T-cell (primary cell): Measurements from ENCODE around the gene CUX1. TPM values are rescaled to one million over a fixed set of nuclear protein-coding genes. Genes with fewer than 3 reads are reported as not detected.

ENCODE experiments used
- ATAC-seq, 4 experiments: fragments of 200-7000 bp in 3 of 4; fragments of 150-1000 bp in 1 of 4; cut with Tn5 transposase; replicated peaks in 1 of 4; 1 replicate in 3 of 4; 2 replicates in 1 of 4; pipeline ENCODE4 v1.10.0; 2021; ENCODE audit warnings: moderate library complexity in 3 of 4, mild to moderate bottlenecking in 2 of 4, moderate number of reproducible peaks in 1 of 4
- CTCF ChIA-PET, 2 donors: fragments of 300-600 bp; sonication (Branson Sonifier 250); formaldehyde crosslinking; loops; one replicate each; lab custom pipeline; 2022; ENCODE audit warnings: antibody characterized with exemption in 2 of 2; lab: Charles Lee
- POLR2A ChIA-PET, 2 donors: fragments of 300-600 bp; sonication (Branson Sonifier 250); formaldehyde crosslinking; loops; one replicate each; lab custom pipeline; 2022; ENCODE audit warnings: antibody characterized with exemption in 2 of 2; lab: Charles Lee
- DNase-seq, 35 experiments: peaks; one replicate each; pipeline versions ENCODE4 v3.0.0 to v3.0.0-alpha.2; 2013 to 2023
- H3K27ac ChIP-seq: one replicate; pipeline ENCODE4 v1.5.1; 2013; ENCODE audit warnings: low read length
- H3K27me3 ChIP-seq, 2 experiments: replicated peaks in 1 of 2; 1 replicate in 1 of 2; 2 replicates in 1 of 2; pipeline versions ENCODE4 v1.6.1 to v1.7.0; 2013; ENCODE audit warnings: low read length in 1 of 2, mixed read lengths in 1 of 2; ENCODE audit not compliant: control insufficient read depth in 2 of 2, insufficient read depth in 2 of 2; ENCODE audit errors: extremely low read depth in 1 of 2
- H3K36me3 ChIP-seq, 2 donors: 1 replicate in 1 of 2; 2 replicates in 1 of 2; pipeline versions ENCODE4 v1.6.1 to v1.7.0; 2013; ENCODE audit warnings: low read length in 1 of 2; ENCODE audit not compliant: control insufficient read depth in 2 of 2, insufficient read depth in 1 of 2; ENCODE audit errors: extremely low read depth in 1 of 2
- H3K4me1 ChIP-seq, 2 experiments: 1 replicate in 1 of 2; 2 replicates in 1 of 2; pipeline versions ENCODE4 v1.6.1 to v1.7.0; 2013; ENCODE audit warnings: low read length in 2 of 2, mixed read lengths in 1 of 2; ENCODE audit not compliant: insufficient read depth in 2 of 2, control insufficient read depth in 1 of 2; ENCODE audit errors: extremely low read depth in 1 of 2
- H3K4me3 ChIP-seq, 2 donors: 1 replicate in 1 of 2; 2 replicates in 1 of 2; pipeline versions ENCODE4 v1.5.1 to v1.7.0; 2013; ENCODE audit warnings: mild to moderate bottlenecking in 2 of 2, low read length in 1 of 2, moderate library complexity in 1 of 2; ENCODE audit not compliant: control insufficient read depth in 1 of 2; ENCODE audit errors: extremely low read depth in 1 of 2
- H3K9me3 ChIP-seq: 2 replicates; pipeline ENCODE4 v1.7.0; 2013
- H3K27ac Mint-ChIP-seq, 2 donors: one replicate each; pipeline ENCODE4 v1.8.0; 2020 to 2021; ENCODE audit warnings: mild to moderate bottlenecking in 2 of 2, mixed read lengths in 2 of 2
- H3K27me3 Mint-ChIP-seq, 2 donors: one replicate each; pipeline ENCODE4 v1.8.0; 2021 to 2022; ENCODE audit warnings: mixed read lengths in 2 of 2
- H3K36me3 Mint-ChIP-seq: one replicate; pipeline ENCODE4 v1.8.0; 2021; ENCODE audit warnings: mixed read lengths
- H3K4me1 Mint-ChIP-seq, 3 donors: one replicate each; pipeline ENCODE4 v1.8.0; 2020 to 2022; ENCODE audit warnings: mixed read lengths in 3 of 3, mild to moderate bottlenecking in 1 of 3
- H3K4me3 Mint-ChIP-seq, 3 donors: one replicate each; pipeline ENCODE4 v1.8.0; 2020 to 2022; ENCODE audit warnings: mild to moderate bottlenecking in 3 of 3, mixed read lengths in 3 of 3, moderate library complexity in 3 of 3
- H3K9me3 Mint-ChIP-seq, 3 donors: one replicate each; pipeline ENCODE4 v1.8.0; 2020 to 2022; ENCODE audit warnings: mixed read lengths in 3 of 3
- WGBS: methylation state at CpG from one replicate; pipeline ENCODE4 v1.1.5; 2013; ENCODE audit warnings: missing lambda C conversion rate; ENCODE audit not compliant: insufficient coverage; 5-methylcytosine and 5-hydroxymethylcytosine counted together
- total RNA-seq, 35 experiments: library from RNA in 6 of 35; stranded (reverse) in 6 of 35; fragments of 120-200 nt in 1 of 35; gene quantifications; one replicate each; pipeline versions ENCODE4 v1.2.1 to v1.2.4 and lab custom pipeline; 2013 to 2026

Gene CUX1
- total RNA-seq, 5 donors from 2014 or later (not counting 1 experiment from before 2014, with no cell fraction given) = 36.9 to 50.2 (median 42.8) TPM

DNA sequence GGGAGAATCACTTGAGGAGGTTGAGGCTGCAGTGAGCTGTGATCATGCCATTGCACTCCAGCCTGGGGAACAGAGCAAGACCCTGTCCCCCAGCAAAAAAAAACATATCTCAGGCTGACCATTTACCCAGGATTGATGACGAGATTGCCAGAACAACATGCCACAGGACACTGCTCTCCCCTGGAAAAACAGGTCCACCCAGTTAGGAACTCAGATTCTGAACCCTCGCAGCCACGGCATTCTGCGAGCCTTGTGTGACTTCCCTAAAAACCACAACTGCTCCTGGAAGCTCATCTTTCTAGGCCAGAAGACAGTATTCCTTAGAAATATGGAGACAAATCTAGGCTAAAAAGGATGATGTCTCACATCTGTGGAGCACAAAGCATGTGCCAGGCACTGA lies 427.2 kb downstream of the CUX1 start:
- Mint-ChIP-seq H3K27me3 (no peaks in the 10 kb centered on the region), H3K9me3 (no peaks in the 10 kb centered on the region), H3K27ac (no peak overlapping the region), H3K4me3 (no peak overlapping the region), H3K36me3 (peaks cover 18% of the 10 kb centered on the region), H3K4me1 (no peaks in the 10 kb centered on the region)
- ChIA-PET POLR2A (no interaction called here), CTCF (no interaction called here)
- DNase-seq (no peak), ATAC-seq (no peak)
- no peaks in the 10 kb centered on the region for H3K27me3 ChIP-seq
- whole genome bisulfite sequencing = 87% methylated on average over 1 of the region's 4 CpGs
- H3K36me3 ChIP-seq = peaks cover 8 to 10% of the 10 kb centered on the region in 2 donors
- no peaks in the 10 kb centered on the region for H3K9me3 ChIP-seq
- no peaks in the 10 kb centered on the region for H3K4me1 ChIP-seq
- no peak overlapping the region for H3K4me3 ChIP-seq
- no peak overlapping the region for H3K27ac ChIP-seq

DNA sequence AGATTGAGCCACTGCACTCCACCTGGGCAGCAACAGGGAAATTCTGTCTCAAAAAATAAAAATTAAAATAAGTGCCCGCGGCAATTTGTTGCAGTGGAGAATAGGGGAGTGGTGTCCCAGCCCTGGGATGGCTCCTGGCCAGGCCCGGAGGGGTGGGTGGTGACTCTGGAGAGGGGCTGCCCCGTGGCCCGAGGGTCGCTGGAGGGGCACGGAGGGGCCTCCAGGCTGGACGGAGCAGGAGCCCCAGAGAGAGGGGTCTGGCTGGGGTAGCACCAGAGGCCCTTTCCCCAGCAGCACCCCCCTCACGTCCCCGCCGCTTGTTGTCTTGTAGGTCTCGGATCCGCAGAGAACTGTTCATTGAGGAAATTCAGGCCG lies 430.6 kb downstream of the CUX1 start:
- WGBS = 99% methylated on average over 13 of the region's 14 CpGs
- H3K27ac ChIP-seq = no peak overlapping the region
- no peaks in the 10 kb centered on the region for H3K4me1 Mint-ChIP-seq
- ChIA-PET POLR2A (no interaction called here), CTCF (no interaction called here)
- no peaks in the 10 kb centered on the region for H3K9me3 Mint-ChIP-seq
- no peaks in the 10 kb centered on the region for H3K27me3 ChIP-seq
- H3K36me3 ChIP-seq = peaks cover 0 to 4% of the 10 kb centered on the region in 2 donors
- no peaks in the 10 kb centered on the region for H3K27me3 Mint-ChIP-seq
- H3K4me1 ChIP-seq = no peaks in the 10 kb centered on the region
- peaks cover 22% of the 10 kb centered on the region for H3K36me3 Mint-ChIP-seq
- H3K27ac Mint-ChIP-seq = no peak overlapping the region
- DNase-seq (no peak), ATAC-seq (no peak)
- no peak overlapping the region for H3K4me3 Mint-ChIP-seq
- no peaks in the 10 kb centered on the region for H3K9me3 ChIP-seq
- no peak overlapping the region for H3K4me3 ChIP-seq

DNA sequence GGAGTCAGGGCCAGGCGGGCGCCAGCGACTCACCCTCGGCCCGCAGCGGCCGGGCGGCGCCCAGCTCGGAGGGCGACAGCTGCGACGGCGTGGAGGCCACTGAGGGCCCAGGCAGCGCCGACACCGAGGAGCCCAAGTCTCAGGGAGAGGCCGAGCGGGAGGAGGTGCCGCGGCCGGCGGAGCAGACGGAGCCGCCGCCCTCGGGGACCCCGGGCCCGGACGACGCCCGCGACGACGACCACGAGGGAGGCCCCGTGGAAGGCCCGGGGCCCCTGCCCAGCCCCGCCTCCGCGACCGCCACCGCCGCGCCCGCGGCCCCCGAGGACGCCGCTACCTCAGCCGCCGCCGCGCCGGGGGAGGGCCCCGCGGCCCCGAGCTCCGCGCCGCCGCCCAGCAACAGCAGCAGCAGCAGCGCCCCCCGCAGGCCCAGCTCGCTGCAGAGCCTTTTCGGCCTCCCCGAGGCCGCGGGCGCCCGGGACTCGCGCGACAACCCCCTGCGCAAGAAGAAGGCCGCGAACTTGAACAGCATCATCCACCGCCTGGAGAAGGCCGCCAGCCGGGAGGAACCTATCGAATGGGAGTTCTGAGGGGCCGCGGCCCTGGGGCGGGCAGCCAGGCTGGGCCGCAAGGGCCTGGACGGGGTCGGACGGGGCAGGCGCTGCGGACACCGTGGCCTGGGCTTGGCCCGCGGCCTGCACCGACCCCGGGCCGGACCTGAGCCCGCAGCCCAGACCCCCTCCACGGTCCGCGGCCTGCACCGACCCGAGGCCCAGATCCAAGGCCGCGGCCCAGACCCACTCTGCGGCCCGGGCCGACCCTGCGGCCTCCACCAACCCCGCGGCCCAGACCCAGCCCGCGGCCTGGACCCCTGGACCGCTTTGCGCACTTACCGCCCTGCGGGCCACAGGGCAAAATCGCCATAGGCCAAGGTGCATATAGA lies 431.3 kb downstream of the CUX1 start:
- ATAC-seq = no peak
- H3K27me3 ChIP-seq = no peaks in the 10 kb centered on the region
- Mint-ChIP-seq H3K9me3 (no peaks in the 10 kb centered on the region), H3K36me3 (peaks cover 24% of the 10 kb centered on the region), H3K27me3 (no peaks in the 10 kb centered on the region), H3K27ac (no peak overlapping the region), H3K4me1 (no peaks in the 10 kb centered on the region), H3K4me3 (no peak overlapping the region)
- H3K27ac ChIP-seq = no peak overlapping the region
- WGBS = 98% methylated on average over 108 of the region's 117 CpGs
- ChIA-PET CTCF (no interaction called here), POLR2A (interaction anchor here in 1 of 2 donors (0.6 kb wide), 1 partner anchor 50 kb away, joined by 4 read pairs; no protein-coding TSS in a partner anchor)
- no peak for DNase-seq
- no peak overlapping the region for H3K4me3 ChIP-seq
- H3K9me3 ChIP-seq = no peaks in the 10 kb centered on the region
- H3K4me1 ChIP-seq = no peaks in the 10 kb centered on the region
- H3K36me3 ChIP-seq = peaks cover 0 to 4% of the 10 kb centered on the region in 2 donors

DNA sequence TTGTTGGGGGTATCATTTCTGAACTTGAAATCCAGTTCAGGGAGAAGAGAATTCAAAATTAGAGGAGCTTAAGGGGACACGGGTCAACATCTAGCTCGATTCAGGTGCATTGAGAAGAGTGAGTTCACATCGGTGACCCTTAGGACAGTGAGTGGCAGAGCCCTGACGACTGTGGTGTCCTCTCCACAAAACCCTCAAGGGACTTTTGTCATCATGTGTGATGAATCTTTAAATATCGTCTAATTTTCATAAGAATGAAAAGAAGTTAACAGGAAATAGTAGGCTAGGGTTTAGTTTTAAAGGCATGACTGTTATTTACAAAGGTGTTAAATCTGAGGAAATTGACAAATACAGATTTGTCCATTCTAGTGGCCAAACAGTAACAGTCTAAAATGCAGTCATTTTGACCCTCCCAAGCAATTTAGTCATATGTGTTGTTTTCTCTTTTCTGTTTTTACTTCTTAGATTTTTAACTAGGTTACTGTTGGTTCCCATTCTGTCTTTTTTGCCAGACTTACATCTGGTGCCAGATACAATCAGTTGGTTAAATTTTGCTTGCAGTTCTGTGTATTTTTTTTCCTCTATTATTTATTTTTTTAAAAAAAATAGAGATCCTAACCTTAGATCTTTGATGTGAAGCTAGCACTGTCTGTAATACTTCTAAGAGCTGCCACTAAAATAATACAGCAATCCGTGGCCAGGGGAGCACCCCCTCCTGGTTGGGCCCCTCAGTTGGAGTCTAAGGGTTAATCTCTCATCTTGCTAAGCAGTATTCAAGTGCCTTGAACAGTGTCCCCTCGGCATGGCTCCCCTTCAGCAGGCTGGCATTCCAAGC lies 434.3 kb downstream of the CUX1 start:
- H3K4me1 ChIP-seq = no peaks in the 10 kb centered on the region
- H3K36me3 ChIP-seq = peaks cover 0 to 4% of the 10 kb centered on the region in 2 donors
- WGBS = 80% methylated on average over 2 of the region's 7 CpGs
- CTCF ChIA-PET = no interaction called here
- no peaks in the 10 kb centered on the region for H3K4me1 Mint-ChIP-seq
- H3K27me3 ChIP-seq = no peaks in the 10 kb centered on the region
- peaks cover 28% of the 10 kb centered on the region for H3K36me3 Mint-ChIP-seq
- H3K9me3 Mint-ChIP-seq = no peaks in the 10 kb centered on the region
- POLR2A ChIA-PET = no interaction called here
- no peak for ATAC-seq
- no peak overlapping the region for H3K4me3 ChIP-seq
- H3K9me3 ChIP-seq = no peaks in the 10 kb centered on the region
- no peak overlapping the region for H3K27ac ChIP-seq
- no peak overlapping the region for H3K27ac Mint-ChIP-seq
- DNase-seq = no peak
- H3K4me3 Mint-ChIP-seq = no peak overlapping the region
- H3K27me3 Mint-ChIP-seq = no peaks in the 10 kb centered on the region

DNA sequence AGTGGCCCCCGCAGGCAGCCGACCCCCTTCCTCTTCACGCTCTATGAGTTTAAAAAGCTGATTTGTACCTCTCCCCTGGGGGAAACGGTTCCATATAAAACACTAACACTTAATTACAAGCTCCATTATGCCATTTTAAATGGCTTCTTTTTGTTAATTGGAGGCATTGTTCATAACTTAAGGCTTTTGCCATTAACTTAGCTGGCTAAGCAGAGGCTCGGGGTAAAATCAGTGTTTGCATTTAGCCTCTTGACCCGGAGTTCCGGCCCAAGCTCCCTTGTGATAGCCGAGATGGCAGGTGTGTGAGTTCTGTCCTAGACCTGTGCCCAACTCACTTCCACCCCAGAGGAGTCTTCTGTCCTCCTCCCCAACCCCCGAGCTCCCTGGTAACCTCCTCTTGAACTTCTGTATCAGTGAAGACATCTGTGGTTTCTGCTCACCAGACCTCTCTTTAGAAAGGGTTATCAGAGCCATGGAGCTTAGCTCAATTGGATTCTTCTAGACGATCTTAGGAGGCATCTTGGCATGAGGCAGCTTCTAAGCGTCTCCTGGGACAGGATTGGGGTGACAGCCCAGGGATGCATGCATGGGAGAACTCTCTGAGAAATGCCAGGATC lies 435.0 kb downstream of the CUX1 start:
- ATAC-seq (no peak), DNase-seq (no peak)
- Mint-ChIP-seq H3K27ac (no peak overlapping the region), H3K9me3 (no peaks in the 10 kb centered on the region), H3K27me3 (no peaks in the 10 kb centered on the region), H3K4me3 (no peak overlapping the region), H3K36me3 (peaks cover 22% of the 10 kb centered on the region), H3K4me1 (no peaks in the 10 kb centered on the region)
- no peaks in the 10 kb centered on the region for H3K9me3 ChIP-seq
- no peak overlapping the region for H3K27ac ChIP-seq
- CTCF ChIA-PET = no interaction called here
- WGBS = 72% methylated on average over 5 of the region's 11 CpGs
- H3K36me3 ChIP-seq = peaks cover 0 to 4% of the 10 kb centered on the region in 2 donors
- POLR2A ChIA-PET = no interaction called here
- H3K4me1 ChIP-seq = no peaks in the 10 kb centered on the region
- H3K27me3 ChIP-seq = no peaks in the 10 kb centered on the region
- H3K4me3 ChIP-seq = no peak overlapping the region
